K562 (cell line): ENCODE data around the gene ALPP. TPM values are rescaled to one million over a fixed set of nuclear protein-coding genes. Genes with fewer than 3 reads are reported as not detected.

ENCODE experiments used
- ATAC-seq: fragments of 200-7000 bp; cut with Tn5 transposase; 3 replicates; pipeline ENCODE4 v1.9.1; 2020; ENCODE audit warnings: moderate library complexity
- BruUV-seq: library from RNA; stranded (reverse); fragments of 400-500 nt; replicated peaks from 2 replicates; lab custom pipeline; 2021; lab: Mats Ljungman, UMichigan
- CTCF ChIA-PET: fragments of 300-600 bp; formaldehyde crosslinking; extraction: SDS; loops from one replicate; lab custom pipeline; 2021; ENCODE audit warnings: low intra/inter-chr PET ratio; lab: Yijun Ruan, JAX
- POLR2A ChIA-PET: fragments of 300-600, 350-650 bp; sonication (Branson Sonifier 250); formaldehyde crosslinking; extraction: SDS; loops from one replicate; lab custom pipeline; 2021; ENCODE audit warnings: antibody characterized with exemption, inconsistent platforms; lab: Yijun Ruan, JAX
- DNase-seq, 4 experiments: peaks; one replicate each; pipeline versions ENCODE4 v3.0.0 to v3.0.0-alpha.2; 2011 to 2018; ENCODE audit warnings: low spot score in 3 of 4, mixed read lengths in 3 of 4; ENCODE audit errors: extremely low read depth in 1 of 4
- FAIRE-seq: peaks from 2 replicates; lab custom pipeline; 2011; peaks lifted over from hg19 to GRCh38; lab: Jason Lieb, UNC
- H2AFZ ChIP-seq: 2 replicates; pipeline ENCODE4 v1.6.0; 2011; ENCODE audit warnings: low read depth, low read length, control low read depth, inconsistent platforms
- H3K27ac ChIP-seq: fragments of 200-600 bp; 3 replicates; pipeline ENCODE4 v1.8.0; 2011; ENCODE audit warnings: low read depth, mild to moderate bottlenecking, control low read depth, inconsistent platforms, low read length, moderate library complexity, mixed read lengths; ENCODE audit errors: extremely low read depth
- H3K27me3 ChIP-seq, 2 experiments: fragments of 300-600 bp in 1 of 2; 2 replicates in 1 of 2; 3 replicates in 1 of 2; pipeline versions ENCODE4 v1.6.0 to v1.8.0; 2011; ENCODE audit warnings: inconsistent platforms in 2 of 2, low read length in 2 of 2, mild to moderate bottlenecking in 1 of 2, mixed read lengths in 1 of 2, moderate library complexity in 1 of 2; ENCODE audit not compliant: control insufficient read depth in 2 of 2, insufficient read depth in 2 of 2
- H3K36me3 ChIP-seq: fragments of 300-600 bp; 3 replicates; pipeline ENCODE4 v1.8.0; 2011; ENCODE audit warnings: mild to moderate bottlenecking, low read length, inconsistent platforms; ENCODE audit not compliant: control insufficient read depth, insufficient read depth
- H3K4me1 ChIP-seq, 2 experiments: fragments of 200-600 bp in 1 of 2; replicated peaks in 1 of 2; 2 replicates in 1 of 2; 3 replicates in 1 of 2; pipeline versions ENCODE4 v1.5.1 to v1.8.0; 2011; ENCODE audit warnings: inconsistent platforms in 2 of 2, low read length in 2 of 2, mild to moderate bottlenecking in 1 of 2, mixed read lengths in 1 of 2, moderate library complexity in 1 of 2; ENCODE audit not compliant: control insufficient read depth in 2 of 2, insufficient read depth in 2 of 2
- H3K4me2 ChIP-seq: 2 replicates; pipeline ENCODE4 v1.6.1; 2011; ENCODE audit warnings: low read length, control low read depth, inconsistent platforms, mixed read lengths; ENCODE audit not compliant: insufficient read depth
- H3K4me3 ChIP-seq: fragments of 200-600 bp; sonication (generic), shearing (Covaris generic); 2 replicates; pipeline ENCODE4 v1.5.1; 2016; ENCODE audit warnings: control low read depth, inconsistent platforms
- H3K79me2 ChIP-seq: fragments of 200-600 bp; 3 replicates; pipeline ENCODE4 v1.8.0; 2011; ENCODE audit warnings: low read length, inconsistent platforms; ENCODE audit not compliant: control insufficient read depth, insufficient read depth
- H3K9ac ChIP-seq, 2 experiments: 2 replicates each; pipeline versions ENCODE4 v1.6.0 to v1.6.1; 2011; ENCODE audit warnings: low read depth in 2 of 2, low read length in 2 of 2, control low read depth in 1 of 2, inconsistent platforms in 1 of 2, mild to moderate bottlenecking in 1 of 2, mixed read lengths in 1 of 2; ENCODE audit not compliant: insufficient read depth in 1 of 2
- H3K9me1 ChIP-seq: one replicate; pipeline ENCODE4 v1.6.0; 2011; ENCODE audit warnings: inconsistent platforms, mild to moderate bottlenecking, low read length, moderate library complexity; ENCODE audit not compliant: control insufficient read depth, insufficient read depth
- H3K9me3 ChIP-seq: replicated peaks from 2 replicates; pipeline ENCODE4 v1.5.1; 2011; ENCODE audit warnings: low read depth, low read length, inconsistent platforms; ENCODE audit not compliant: control insufficient read depth, insufficient read depth
- H4K20me1 ChIP-seq: replicated peaks from 2 replicates; pipeline ENCODE4 v1.6.1; 2011; ENCODE audit warnings: low read length, inconsistent platforms, mixed read lengths; ENCODE audit not compliant: control insufficient read depth, insufficient read depth
- DEAF1 ChIP-seq: fragments of 450-650 bp; formaldehyde crosslinking; IDR thresholded peaks from 2 replicates; pipeline ENCODE4 v1.4.0; 2020; ENCODE audit warnings: mild to moderate bottlenecking, moderate library complexity
- GTF2F1 ChIP-seq: IDR thresholded peaks from 2 replicates; pipeline ENCODE4 v1.6.1; 2011; ENCODE audit warnings: low read depth, low read length, improper control_type of control experiment
- TCFL5 ChIP-seq: fragments of 250-450 bp; sonication (Bioruptor Pico); conservative IDR thresholded peaks from 2 replicates; pipeline ENCODE4 v1.6.1; 2021; ENCODE audit warnings: mild to moderate bottlenecking, moderate library complexity, matching md5 sums
- ZFP91 ChIP-seq: sonication (generic); formaldehyde crosslinking; IDR thresholded peaks from 2 replicates; pipeline ENCODE4 v1.8.0; 2022; ENCODE audit warnings: mild to moderate bottlenecking, missing genetic modification reagents
- WGBS: fragments of 100-300 bp; shearing (Covaris generic); methylation state at CpG from one replicate; pipeline ENCODE4 v1.1.6; 2016; ENCODE audit warnings: low coverage, mixed read lengths; ENCODE audit not compliant: insufficient coverage; ENCODE audit errors: missing lambda C conversion rate; 5-methylcytosine and 5-hydroxymethylcytosine counted together
- in situ Hi-C: fragments of 300-500 bp; cut with MboI; formaldehyde crosslinking; loops from 4 replicates; pipeline ENCODE4 v1.15.0; 2018; ENCODE audit warnings: inconsistent platforms, mixed read lengths
- intact Hi-C: fragments of 100-400 bp; cut with micrococcal nuclease; formaldehyde crosslinking; loops from 2 replicates; pipeline ENCODE4 v1.14.2; 2022
- polyA plus RNA-seq, 8 experiments: library from polyadenylated mRNA; depleted of rRNA in 4 of 8; stranded (reverse) in 5 of 8; unstranded in 3 of 8; fragments of >200 nt; fragmentation: Nextera tagmentation in 2 of 8; fragmentation: Illumina TruSeq in 1 of 8; extraction: Ambion mirVana in 2 of 8; extraction: Trizol in 1 of 8; gene quantifications; 2 replicates each; pipeline versions ENCODE4 v1.2.1 to v1.2.3, GENCODE V29; 2011 to 2014; ENCODE audit warnings: inconsistent platforms in 1 of 8, missing spikeins in 1 of 8
- total RNA-seq, 7 experiments: library from RNA; depleted of rRNA in 6 of 7; stranded (reverse); fragments of >200 nt in 6 of 7; fragmentation: Illumina TruSeq in 2 of 7; extraction: Trizol in 2 of 7; gene quantifications; 2 replicates each; pipeline versions ENCODE4 v1.2.1 to v1.2.3, GENCODE V29; 2011 to 2021; ENCODE audit warnings: low replicate concordance in 1 of 7
- TF ChIP-seq, protein P1 (sequence below), 2 experiments: IDR thresholded peaks; 2 replicates each; pipeline ENCODE4 v1.6.1; 2011; ENCODE audit warnings: borderline replicate concordance in 1 of 2, control low read depth in 1 of 2, low read depth in 1 of 2, low read length in 1 of 2, mild to moderate bottlenecking in 1 of 2, mixed read lengths in 1 of 2, moderate library complexity in 1 of 2; ENCODE audit not compliant: insufficient read depth in 1 of 2, insufficient read length in 1 of 2, poor library complexity in 1 of 2, severe bottlenecking in 1 of 2; ENCODE audit errors: extremely low read depth in 1 of 2

The ALPP gene
- total and polyA plus RNA-seq, 9 of the 15 experiments (the other 6 are each of a cell fraction or from before 2014, with no cell fraction given): 0.03 TPM; not detected in 8

DNA sequence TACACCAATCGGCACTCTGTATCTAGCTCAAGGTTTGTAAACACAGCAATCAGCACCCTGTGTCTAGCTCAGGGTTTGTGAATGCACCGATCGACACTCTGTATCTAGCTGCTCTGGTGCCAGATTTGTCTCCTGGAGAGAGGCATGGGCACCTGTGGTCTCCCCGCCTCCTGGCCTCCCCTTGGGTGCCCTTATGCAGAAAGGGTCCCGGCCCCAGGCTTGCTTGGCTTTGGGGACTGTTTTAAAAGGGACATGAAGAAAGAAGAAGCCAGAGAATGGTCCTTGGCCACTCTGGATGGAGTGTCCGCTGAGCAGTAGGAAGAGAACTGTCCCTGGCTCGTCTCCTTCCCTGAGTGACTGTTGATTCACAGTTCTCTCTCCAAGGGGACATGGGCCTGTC, 11.5 kb upstream of the ALPP start:
- H3K9ac ChIP-seq: no peak overlapping the region
- H3K36me3 ChIP-seq: no peaks in the 10 kb centered on the region
- H3K79me2 ChIP-seq: no peaks in the 10 kb centered on the region
- H3K9me1 ChIP-seq: no peaks in the 10 kb centered on the region
- DNase-seq (no peak), FAIRE-seq (no peak), ATAC-seq (no peak)
- ChIA-PET POLR2A (no interaction called here), CTCF (interaction anchor here (0.6 kb wide), 1 partner anchor 29 kb away, joined by 3 read pairs; no protein-coding TSS in a partner anchor)
- TF ChIP-seq GTF2F1 (no peak), TCFL5 (CRISPR knock-in tag) (no peak), ZFP91 (no peak), DEAF1 (no peak)
- TF ChIP-seq, protein P1, sequence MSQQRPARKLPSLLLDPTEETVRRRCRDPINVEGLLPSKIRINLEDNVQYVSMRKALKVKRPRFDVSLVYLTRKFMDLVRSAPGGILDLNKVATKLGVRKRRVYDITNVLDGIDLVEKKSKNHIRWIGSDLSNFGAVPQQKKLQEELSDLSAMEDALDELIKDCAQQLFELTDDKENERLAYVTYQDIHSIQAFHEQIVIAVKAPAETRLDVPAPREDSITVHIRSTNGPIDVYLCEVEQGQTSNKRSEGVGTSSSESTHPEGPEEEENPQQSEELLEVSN (IDR thresholded peaks at IDR 0.05; ENCODE audit: borderline replicate concordance in 1 of 2, extremely low read depth in 1 of 2, insufficient read depth in 1 of 2, insufficient read length in 1 of 2, low read depth in 1 of 2, low read length in 1 of 2, poor library complexity in 1 of 2, severe bottlenecking in 1 of 2): no peak
- H3K4me2 ChIP-seq: no peak overlapping the region
- H3K4me1 ChIP-seq: peaks cover 0 to 6% of the 10 kb centered on the region in 2 experiments; a peak in 1 of 5 replicates
- H3K9me3 ChIP-seq: no peaks in the 10 kb centered on the region
- intact Hi-C loops: loop anchor here (5.0 kb wide), 1 partner anchor 75 kb away; no protein-coding TSS in a partner anchor
- H3K27me3 ChIP-seq: peaks cover 0 to 13% of the 10 kb centered on the region in 2 experiments; a peak in 1 of 5 replicates
- no peak overlapping the region for H3K27ac ChIP-seq
- no peak overlapping the region for H3K4me3 ChIP-seq
- 0% methylated on average over 5 of the region's 7 CpGs for WGBS
- in situ Hi-C loops: no loop called here
- no TSS peak for BruUV-seq
- H2AFZ ChIP-seq: no peak overlapping the region
- no peaks in the 10 kb centered on the region for H4K20me1 ChIP-seq
